HG02885 (cell line): Measurements from ENCODE around the gene MYBPC1.
A peak's percentile ranks its signal among the peaks of the same experiment; 100 is the strongest.
"Not testable (repeated sequence)": the region's sequence is repeated elsewhere in the genome, so short reads cannot be mapped to it uniquely, and the experiment has no call there.

Experiments used
- ATAC-seq: cut with Tn5 transposase; IDR thresholded peaks from one replicate; pipeline ENCODE4 v1.9.1; 2021; ENCODE audit warnings: mild to moderate bottlenecking; ENCODE audit not compliant: unreplicated experiment, poor library complexity

Gene MYBPC1

DNA sequence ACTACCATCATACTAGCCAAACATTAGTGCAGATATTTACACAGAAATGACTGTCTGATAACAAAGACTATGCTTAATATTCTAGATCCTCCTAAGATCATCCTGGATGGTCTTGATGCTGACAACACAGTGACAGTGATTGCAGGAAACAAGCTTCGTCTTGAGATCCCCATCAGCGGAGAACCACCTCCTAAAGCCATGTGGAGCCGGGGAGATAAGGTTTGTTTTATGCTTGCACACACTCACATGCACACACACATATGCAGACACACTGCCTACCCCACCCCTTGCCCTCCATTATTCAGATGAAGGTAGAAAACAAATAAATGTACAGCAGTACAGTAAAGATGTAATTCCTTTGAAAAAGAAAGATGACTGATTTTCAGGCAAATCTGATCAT lies 58.3 kb downstream of the MYBPC1 start:
- no peak for ATAC-seq

- no peak for ATAC-seq
These were observed 58.7 kb downstream of the MYBPC1 start for GRCh38 chr12:101653503-101653902.

- ATAC-seq, result no peak
These were observed 59.7 kb downstream of the MYBPC1 start for GRCh38 chr12:101654442-101654841.

DNA sequence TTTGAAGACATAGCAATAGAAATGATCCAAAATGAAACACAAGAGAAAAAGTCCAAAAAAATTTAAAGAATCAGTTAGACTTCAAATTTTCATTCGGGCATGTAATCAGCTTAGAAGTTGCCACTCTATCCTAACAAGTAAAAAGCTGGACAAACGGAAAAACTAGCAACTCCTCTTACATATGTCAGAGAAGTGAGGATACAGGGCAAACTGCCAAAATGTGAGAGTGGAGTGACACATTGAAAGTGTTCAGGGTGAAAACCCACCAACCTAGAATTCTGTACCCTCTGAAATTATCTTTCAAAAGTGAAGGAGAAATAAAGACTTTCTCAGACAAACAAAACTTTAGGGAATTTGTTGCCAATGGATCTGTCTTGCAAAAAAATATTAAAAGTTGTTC lies 60.6 kb downstream of the MYBPC1 start:
- ATAC-seq, result no peak

DNA sequence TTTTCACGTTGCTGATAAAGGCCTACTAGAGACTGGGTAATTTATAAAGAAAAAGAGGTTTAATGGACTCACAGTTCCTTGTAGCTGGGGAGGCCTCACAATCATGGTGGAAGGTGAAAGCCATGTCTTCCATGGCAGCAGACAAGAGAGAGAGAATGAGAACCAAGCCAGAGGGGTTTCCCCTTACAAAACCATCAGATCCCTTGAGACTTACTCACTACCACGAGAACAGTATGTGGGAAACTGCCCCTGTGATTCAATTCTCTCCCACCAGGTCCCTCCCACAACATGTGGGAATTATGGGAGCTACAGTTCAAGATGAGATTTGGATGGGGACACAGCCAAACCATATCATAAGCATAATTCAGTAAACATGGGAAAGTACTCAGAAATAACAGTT lies 65.9 kb downstream of the MYBPC1 start:
- not testable (repeated sequence) for ATAC-seq

GRCh38 chr12:101663298-101663697 lies 68.5 kb downstream of the MYBPC1 start:
- no peak for ATAC-seq

GRCh38 chr12:101664992-101665391 lies 70.2 kb downstream of the MYBPC1 start:
- no peak for ATAC-seq

- no peak for ATAC-seq
These were observed 71.4 kb downstream of the MYBPC1 start for GRCh38 chr12:101666052-101666728.

DNA sequence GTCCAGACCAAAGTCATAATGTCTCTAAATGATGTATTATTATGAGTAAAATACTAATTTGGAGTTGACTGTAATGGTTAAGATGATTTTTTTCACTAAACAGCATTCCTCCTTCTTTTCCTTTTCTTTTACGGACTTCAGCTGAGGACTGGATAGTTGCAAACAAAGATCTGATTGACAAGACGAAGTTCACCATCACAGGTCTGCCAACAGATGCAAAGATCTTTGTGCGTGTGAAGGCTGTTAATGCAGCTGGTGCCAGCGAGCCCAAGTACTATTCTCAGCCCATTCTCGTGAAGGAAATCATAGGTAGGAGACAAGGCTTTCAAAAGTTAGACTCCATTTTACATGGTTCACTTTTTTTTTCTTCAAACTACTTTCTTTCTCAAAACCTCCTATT lies 72.8 kb downstream of the MYBPC1 start:
- no peak for ATAC-seq

DNA sequence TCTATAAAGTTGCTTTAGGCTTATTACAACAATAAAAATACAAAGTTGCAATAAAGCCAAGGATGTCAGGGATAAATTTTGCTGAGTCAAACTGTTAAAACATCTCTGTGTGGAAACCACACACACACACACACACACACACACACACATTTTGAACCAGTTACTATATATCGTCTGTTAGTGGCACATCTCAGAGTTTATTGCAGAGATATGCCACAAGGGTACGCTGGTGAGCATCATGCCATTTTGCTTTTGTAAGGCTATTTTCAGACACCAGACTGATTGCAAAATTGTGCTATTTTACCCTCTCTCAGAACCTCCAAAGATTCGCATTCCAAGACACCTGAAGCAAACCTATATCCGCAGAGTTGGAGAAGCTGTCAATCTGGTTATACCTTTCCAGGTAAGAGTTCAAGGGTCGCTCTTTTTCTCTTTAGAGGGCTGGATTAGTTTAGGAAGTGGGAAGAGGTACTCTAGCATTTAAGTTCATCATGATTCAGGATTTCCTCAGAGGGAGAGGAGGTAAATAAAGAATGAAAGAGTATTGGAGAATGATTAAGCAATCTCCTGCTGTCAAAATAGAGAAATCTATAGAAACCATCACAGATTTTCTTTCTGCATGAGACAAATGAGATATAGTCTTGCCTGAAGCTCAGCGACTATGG lies 75.4 kb downstream of the MYBPC1 start:
- ATAC-seq, result no peak

GRCh38 chr12:101671157-101671791 lies 76.5 kb downstream of the MYBPC1 start:
- peak; percentile 93 for ATAC-seq

DNA sequence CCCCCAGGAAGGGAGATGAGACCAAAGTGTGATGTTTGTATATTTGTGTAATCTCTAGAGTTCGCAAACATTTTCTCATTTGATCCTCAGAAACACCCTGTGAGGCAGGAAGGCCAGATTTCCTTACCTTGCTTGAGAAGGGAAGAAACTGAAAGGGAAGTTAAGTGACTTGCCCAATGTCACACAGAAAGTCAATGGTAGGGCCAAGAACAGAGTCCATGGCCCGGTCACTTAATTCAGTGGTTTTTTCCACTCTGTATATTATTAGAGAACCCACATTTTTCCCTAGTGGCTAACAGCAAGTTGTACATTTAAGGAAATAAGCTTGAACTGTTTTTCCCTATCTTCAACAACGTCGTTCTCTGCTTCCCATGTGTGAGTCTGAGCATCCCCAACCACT lies 77.1 kb downstream of the MYBPC1 start:
- no peak for ATAC-seq

DNA sequence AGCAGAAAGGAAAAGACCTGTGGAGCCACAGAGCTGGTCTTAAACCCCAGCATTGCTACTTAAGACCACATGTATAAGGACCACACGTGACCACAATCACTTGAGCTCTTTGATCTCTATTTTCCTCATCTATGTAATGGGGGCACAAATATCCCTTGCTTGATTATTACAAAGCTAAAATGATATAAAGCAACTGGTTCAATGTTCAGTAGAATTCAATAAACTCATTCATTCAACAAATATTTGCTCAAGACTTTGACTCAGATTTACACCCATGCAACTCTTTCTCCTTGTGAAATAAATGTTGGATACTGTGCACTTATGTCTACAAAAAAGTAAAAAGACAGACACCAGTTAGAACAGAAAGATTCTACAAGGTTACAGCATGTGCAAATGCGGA lies 80.8 kb downstream of the MYBPC1 start:
- ATAC-seq, result no peak

GRCh38 chr12:101676497-101676896 lies 81.7 kb downstream of the MYBPC1 start:
- ATAC-seq, result not testable (repeated sequence)

GRCh38 chr12:101678081-101678480 lies 83.3 kb downstream of the MYBPC1 start:
- no peak for ATAC-seq

DNA sequence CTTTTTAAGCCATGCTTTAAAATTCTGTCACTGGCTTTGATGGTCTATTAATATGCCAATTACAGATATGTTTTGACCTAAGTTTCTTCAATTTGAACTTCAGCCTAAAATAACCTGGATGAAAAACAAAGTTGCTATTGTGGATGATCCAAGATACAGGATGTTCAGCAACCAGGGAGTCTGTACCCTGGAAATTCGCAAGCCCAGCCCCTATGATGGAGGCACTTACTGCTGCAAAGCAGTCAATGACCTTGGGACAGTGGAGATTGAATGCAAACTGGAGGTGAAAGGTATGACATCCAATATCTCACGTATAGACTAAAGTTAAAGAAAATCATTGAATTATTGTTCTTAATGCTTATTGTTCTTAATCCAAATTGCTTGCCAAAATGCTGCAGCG lies 85.5 kb downstream of the MYBPC1 start:
- no peak for ATAC-seq

GRCh38 chr12:101680647-101681046 lies 85.9 kb downstream of the MYBPC1 start:
- ATAC-seq, result no peak

DNA sequence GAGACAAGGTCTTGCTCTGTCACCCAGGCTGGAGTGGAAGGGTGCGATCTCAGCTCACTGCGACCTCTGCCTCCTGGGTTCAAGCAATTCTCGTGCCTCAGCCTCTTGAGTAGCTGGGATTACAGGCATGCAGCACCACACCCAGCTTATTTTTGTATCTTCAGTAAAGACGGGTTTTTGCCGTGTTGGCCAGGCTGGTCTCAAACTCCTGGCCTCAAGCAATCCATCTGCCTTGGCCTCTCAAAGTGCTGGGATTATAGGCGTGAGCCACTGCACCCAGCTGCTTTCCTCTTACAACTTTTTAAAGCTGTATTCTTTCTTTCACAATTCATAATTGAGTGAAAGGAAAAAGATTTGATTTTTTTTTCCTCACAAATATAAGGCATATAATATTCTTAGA lies 86.9 kb downstream of the MYBPC1 start:
- not testable (repeated sequence) for ATAC-seq

- ATAC-seq, result no peak
These were observed 90.3 kb downstream of the MYBPC1 start for GRCh38 chr12:101685092-101685491.

- no peak for ATAC-seq
These were observed 91.4 kb downstream of the MYBPC1 start for GRCh38 chr12:101686176-101686575.

DNA sequence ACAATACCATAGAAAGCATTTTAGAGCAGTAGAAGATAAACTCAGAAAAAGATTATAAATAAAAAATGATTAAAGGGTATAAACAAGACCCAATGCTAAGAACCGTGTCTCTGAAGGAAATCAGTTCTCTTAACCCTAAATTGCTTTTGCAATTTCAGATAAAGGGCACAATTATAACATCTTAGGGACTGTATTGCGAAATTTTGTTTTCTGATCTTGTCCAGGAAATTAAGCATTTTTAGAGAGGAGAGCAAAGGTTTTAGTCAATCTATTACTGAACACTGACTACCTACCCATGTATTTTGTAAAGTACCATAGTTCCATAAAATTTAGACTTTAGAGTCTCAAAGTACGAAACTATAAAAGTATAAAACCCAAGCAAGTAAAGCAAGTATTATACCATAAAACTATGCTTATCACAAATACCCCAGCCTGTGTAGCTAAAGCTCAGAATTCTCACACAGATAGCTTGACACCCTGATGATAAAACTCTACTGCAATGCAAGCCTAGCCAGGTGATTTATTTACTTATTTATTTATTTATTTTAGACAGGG lies 95.8 kb downstream of the MYBPC1 start:
- no peak for ATAC-seq
